Tibial nerve (tissue), 4 donors: ENCODE measurements around the gene FFAR2. TPM values are rescaled to one million over a fixed set of nuclear protein-coding genes. Genes with fewer than 3 reads are reported as not detected.

Experiments
- DNase-seq, 2 donors: peaks; one replicate each; pipeline ENCODE4 v3.0.0-alpha.2; 2019; ENCODE audit warnings: low spot score in 2 of 2
- H3K27ac ChIP-seq, 4 donors: fragments of 200-600 bp; sonication (generic) in 3 of 4; one replicate each; pipeline ENCODE4 v1.5.1; 2017 to 2019; ENCODE audit warnings: mild to moderate bottlenecking in 1 of 4
- H3K27me3 ChIP-seq, 2 donors: fragments of 200-600 bp; sonication (generic) in 1 of 2; one replicate each; pipeline versions ENCODE4 v1.5.1 to v1.6.0; 2017 to 2019
- H3K36me3 ChIP-seq, 3 donors: fragments of 200-600 bp; sonication (generic); one replicate each; pipeline ENCODE4 v1.5.1; 2018 to 2019
- H3K4me1 ChIP-seq, 4 donors: fragments of 200-600 bp; sonication (generic) in 3 of 4; one replicate each; pipeline ENCODE4 v1.5.1; 2017 to 2019
- H3K4me3 ChIP-seq, 4 donors: fragments of 200-600 bp; sonication (generic) in 3 of 4; one replicate each; pipeline ENCODE4 v1.5.1; 2017 to 2019; ENCODE audit warnings: mild to moderate bottlenecking in 1 of 4, moderate library complexity in 1 of 4
- H3K9me3 ChIP-seq, 4 donors: fragments of 200-600 bp; sonication (generic) in 3 of 4; one replicate each; pipeline ENCODE4 v1.5.1; 2017 to 2019
- EP300 ChIP-seq, 2 donors: sonication (generic); formaldehyde crosslinking; IDR thresholded peaks; one replicate each; pipeline ENCODE4 v1.6.1; 2017; ENCODE audit warnings: antibody characterized with exemption in 2 of 2, mild to moderate bottlenecking in 1 of 2
- POLR2A ChIP-seq, 2 donors: fragments of 450-650 bp; IDR thresholded peaks; one replicate each; pipeline ENCODE4 v1.6.1; 2017; ENCODE audit warnings: antibody characterized with exemption in 2 of 2, mild to moderate bottlenecking in 2 of 2, moderate library complexity in 2 of 2
- WGBS, 2 donors: methylation state at CpG; one replicate each; pipeline ENCODE4 v1.1.5; 2018; 5-methylcytosine and 5-hydroxymethylcytosine counted together
- total RNA-seq, 4 donors: library from RNA; depleted of rRNA; stranded (reverse); fragments of >200 nt; gene quantifications; one replicate each; pipeline ENCODE4 v1.1.0, GENCODE V29; 2016
- TF ChIP-seq, protein P1 (sequence below), 5 experiments: fragments of 200-600 bp in 3 of 5; fragments of 450-650 bp in 2 of 5; sonication (generic) in 3 of 5; IDR thresholded peaks; one replicate each; pipeline ENCODE4 v1.5.1; 2016 to 2019; ENCODE audit warnings: antibody characterized with exemption in 5 of 5, mild to moderate bottlenecking in 3 of 5, moderate library complexity in 2 of 5

FFAR2 gene
- total RNA-seq, 4 donors from 2014 or later: 0.22 TPM; not detected in 3

DNA sequence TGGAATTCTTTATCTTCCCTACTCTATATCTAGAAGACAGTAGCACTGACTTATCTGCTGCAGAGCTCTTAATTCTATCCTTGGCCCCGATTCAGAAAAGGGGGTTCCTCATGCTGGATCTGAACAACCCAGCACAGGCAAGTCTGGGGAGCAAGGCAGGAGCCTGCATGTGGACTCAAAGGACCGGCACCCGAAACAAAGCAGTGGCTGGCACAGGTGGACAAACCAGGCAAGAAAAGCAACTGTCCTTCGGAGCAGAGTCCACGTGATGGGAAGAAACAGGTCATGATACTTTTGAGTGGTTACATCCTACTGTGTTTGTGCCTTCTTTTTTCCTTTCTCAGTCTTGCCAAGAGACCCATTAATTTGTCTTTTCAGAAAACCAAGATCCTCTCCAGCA lies 38.9 kb upstream of the FFAR2 start:
- WGBS, 2 donors: 83 to 87% methylated on average over 5 of the region's 5 CpGs
- no peak for DNase-seq
- Histone ChIP-seq H3K27ac (no peak overlapping the region), H3K27me3 (no peaks in the 10 kb centered on the region), H3K36me3 (no peaks in the 10 kb centered on the region), H3K9me3 (no peaks in the 10 kb centered on the region), H3K4me3 (no peak overlapping the region), H3K4me1 (no peaks in the 10 kb centered on the region)
- TF ChIP-seq, protein P1, sequence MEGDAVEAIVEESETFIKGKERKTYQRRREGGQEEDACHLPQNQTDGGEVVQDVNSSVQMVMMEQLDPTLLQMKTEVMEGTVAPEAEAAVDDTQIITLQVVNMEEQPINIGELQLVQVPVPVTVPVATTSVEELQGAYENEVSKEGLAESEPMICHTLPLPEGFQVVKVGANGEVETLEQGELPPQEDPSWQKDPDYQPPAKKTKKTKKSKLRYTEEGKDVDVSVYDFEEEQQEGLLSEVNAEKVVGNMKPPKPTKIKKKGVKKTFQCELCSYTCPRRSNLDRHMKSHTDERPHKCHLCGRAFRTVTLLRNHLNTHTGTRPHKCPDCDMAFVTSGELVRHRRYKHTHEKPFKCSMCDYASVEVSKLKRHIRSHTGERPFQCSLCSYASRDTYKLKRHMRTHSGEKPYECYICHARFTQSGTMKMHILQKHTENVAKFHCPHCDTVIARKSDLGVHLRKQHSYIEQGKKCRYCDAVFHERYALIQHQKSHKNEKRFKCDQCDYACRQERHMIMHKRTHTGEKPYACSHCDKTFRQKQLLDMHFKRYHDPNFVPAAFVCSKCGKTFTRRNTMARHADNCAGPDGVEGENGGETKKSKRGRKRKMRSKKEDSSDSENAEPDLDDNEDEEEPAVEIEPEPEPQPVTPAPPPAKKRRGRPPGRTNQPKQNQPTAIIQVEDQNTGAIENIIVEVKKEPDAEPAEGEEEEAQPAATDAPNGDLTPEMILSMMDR (IDR thresholded peaks at IDR 0.05): no peak
- TF ChIP-seq POLR2A (IDR thresholded peaks at IDR 0.05) (no peak), EP300 (IDR thresholded peaks at IDR 0.05) (no peak)

GRCh38 chr19:35410487-35410886 lies 37.6 kb upstream of the FFAR2 start:
- Histone ChIP-seq H3K4me3 (no peak overlapping the region), H3K36me3 (no peaks in the 10 kb centered on the region), H3K27ac (no peak overlapping the region), H3K4me1 (no peaks in the 10 kb centered on the region), H3K9me3 (no peaks in the 10 kb centered on the region), H3K27me3 (no peaks in the 10 kb centered on the region)
- 79 to 81% methylated on average over 5 of the region's 5 CpGs for WGBS, 2 donors
- TF ChIP-seq POLR2A (IDR thresholded peaks at IDR 0.05) (no peak), EP300 (IDR thresholded peaks at IDR 0.05) (no peak)
- TF ChIP-seq, protein P1 (IDR thresholded peaks at IDR 0.05): no peak
- DNase-seq: no peak

DNA sequence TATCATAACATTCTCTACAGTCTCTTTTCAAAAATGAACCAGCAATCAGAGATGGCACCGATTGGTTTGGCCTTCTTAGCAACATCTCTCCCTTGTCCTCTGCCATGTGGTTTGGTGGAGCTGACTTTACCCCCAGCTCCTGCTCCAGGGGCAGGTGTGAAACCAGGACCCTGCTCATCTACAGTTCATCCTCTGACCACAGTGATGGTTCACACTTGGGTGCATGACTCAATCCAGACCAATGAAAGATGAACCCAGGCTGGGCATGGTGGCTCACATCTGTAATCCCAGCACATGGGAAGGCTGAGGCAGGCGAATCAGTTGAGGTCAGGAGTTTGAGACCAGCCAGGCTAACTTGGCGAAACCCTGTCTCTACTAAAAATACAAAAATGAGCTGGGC lies 33.6 kb upstream of the FFAR2 start:
- peaks cover 0 to 5% of the 10 kb centered on the region in 2 donors for H3K27me3 ChIP-seq
- no peaks in the 10 kb centered on the region for H3K36me3 ChIP-seq
- DNase-seq: no peak
- TF ChIP-seq, protein P1 (IDR thresholded peaks at IDR 0.05): no peak
- no peak for TF ChIP-seq POLR2A (IDR thresholded peaks at IDR 0.05)
- no peak for TF ChIP-seq EP300 (IDR thresholded peaks at IDR 0.05)
- WGBS, 2 donors: 64 to 82% methylated on average over 3 of the region's 3 CpGs
- H3K27ac ChIP-seq: no peak overlapping the region
- H3K9me3 ChIP-seq: no peaks in the 10 kb centered on the region
- no peaks in the 10 kb centered on the region for H3K4me1 ChIP-seq
- H3K4me3 ChIP-seq: no peak overlapping the region

DNA sequence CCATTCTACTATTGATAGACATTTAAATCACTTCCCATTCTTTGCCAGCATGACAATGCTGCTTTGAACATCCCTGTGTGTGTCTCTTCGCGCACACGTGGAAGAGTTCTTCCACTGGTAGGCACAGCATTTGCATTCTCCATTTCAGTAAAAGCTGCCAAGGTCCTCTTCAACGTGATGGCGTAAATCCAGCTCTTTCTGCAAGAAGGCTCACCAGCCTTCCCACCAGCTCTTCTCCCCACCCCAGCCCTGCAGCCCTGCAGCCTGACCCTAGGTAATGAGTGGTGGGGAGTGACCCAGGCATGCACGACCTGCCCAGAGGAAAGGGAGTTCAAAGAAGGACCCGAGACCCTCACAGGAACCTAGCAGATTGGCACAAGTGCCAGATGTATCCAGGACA lies 31.7 kb upstream of the FFAR2 start:
- H3K4me3 ChIP-seq: no peak overlapping the region
- H3K4me1 ChIP-seq: no peaks in the 10 kb centered on the region
- DNase-seq: no peak
- H3K27me3 ChIP-seq: peaks cover 0 to 5% of the 10 kb centered on the region in 2 donors
- no peaks in the 10 kb centered on the region for H3K9me3 ChIP-seq
- H3K27ac ChIP-seq: no peak overlapping the region
- TF ChIP-seq, protein P1 (IDR thresholded peaks at IDR 0.05): no peak
- TF ChIP-seq POLR2A (IDR thresholded peaks at IDR 0.05): no peak
- no peak for TF ChIP-seq EP300 (IDR thresholded peaks at IDR 0.05)
- no peaks in the 10 kb centered on the region for H3K36me3 ChIP-seq
- WGBS, 2 donors: 65 to 75% methylated on average over 7 of the region's 7 CpGs

DNA sequence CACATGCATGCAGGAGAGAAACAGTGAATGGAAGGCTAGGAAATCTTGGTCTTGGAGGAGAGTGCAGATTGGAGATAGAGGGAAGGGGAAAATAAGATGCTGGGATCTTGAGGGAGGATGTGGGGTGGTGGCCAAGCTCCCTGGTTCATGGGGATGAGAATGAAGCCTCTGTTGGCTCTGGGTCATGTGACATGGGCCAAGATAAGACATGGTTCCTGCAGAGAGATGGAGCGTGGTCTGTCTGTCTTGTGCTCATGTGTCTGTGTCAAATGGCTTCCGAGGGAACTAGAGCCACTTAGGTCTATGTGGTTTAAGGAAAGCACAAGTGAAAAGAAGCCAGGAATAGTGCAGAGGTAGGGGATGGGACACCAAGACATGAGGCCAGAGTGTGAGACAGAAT lies 30.8 kb upstream of the FFAR2 start:
- H3K9me3 ChIP-seq: no peaks in the 10 kb centered on the region
- H3K4me1 ChIP-seq: no peaks in the 10 kb centered on the region
- 76 to 81% methylated on average over 2 of the region's 2 CpGs for WGBS, 2 donors
- H3K27me3 ChIP-seq: peaks cover 0 to 5% of the 10 kb centered on the region in 2 donors
- no peak overlapping the region for H3K4me3 ChIP-seq
- TF ChIP-seq, protein P1 (IDR thresholded peaks at IDR 0.05): no peak
- H3K36me3 ChIP-seq: no peaks in the 10 kb centered on the region
- no peak for DNase-seq
- H3K27ac ChIP-seq: no peak overlapping the region
